ENCODE results near the gene HOXB7.

Gene HOXB7

DNA sequence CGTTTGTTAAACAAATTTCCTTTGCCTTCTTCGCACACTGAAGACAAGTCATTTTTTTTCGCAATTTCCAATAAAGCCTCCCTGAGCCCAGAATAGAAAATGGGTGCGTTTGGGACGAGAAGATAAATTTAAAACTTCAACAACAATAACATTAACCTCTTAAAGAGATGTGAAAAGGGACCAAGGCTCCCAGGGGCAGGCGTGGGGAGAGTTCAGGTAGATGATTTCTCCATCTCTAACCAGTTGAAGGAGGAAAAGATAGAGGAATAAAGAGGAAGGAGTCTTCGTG lies 31.4 kb downstream of the HOXB7 start:
- no peak for DNase-seq (ENCODE audit: low spot score)

DNA sequence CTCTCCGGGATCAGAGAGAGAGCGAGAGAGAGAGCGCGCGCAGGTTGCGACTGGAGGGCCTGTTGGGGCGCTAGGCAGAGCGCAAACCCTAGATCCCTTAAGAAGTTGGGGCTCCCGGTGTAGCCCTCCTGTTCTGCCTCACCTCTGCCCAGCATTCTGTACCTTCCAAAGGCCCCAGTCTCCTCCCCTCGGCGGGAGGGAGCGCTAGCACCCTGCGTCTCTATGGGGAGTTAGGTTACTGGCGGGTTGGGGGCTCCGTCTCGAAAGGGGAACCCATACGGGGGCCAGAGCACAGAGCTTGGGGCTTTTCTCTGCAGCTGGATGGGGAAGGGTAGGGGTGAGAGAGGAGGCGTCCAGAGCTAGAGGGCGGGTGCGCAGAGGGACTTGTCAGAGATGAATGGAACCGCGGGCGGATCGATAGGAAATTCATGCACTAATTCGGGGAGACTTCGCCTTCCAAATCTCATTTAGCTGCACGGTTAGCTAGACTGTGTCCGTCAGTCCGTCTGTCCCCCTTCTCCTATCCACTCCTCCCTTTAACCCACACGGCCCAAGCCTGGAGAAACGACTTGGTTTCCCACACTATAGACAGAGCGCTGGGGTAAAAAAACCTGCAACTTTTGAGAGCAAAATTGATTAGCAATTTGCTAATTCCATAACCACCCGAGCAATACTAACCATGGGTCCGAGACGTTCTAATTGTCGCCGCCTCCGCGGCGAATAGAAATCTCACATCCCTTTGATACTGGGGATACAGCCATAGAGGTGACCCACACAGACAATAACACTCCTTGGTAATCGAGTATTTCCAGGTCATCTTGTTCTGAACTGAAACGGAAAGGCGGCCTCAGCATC lies 32.0 kb downstream of the HOXB7 start:
- no peak for DNase-seq (ENCODE audit: low spot score)

- peak; percentile 83 for DNase-seq (ENCODE audit: low spot score)
Measured at GRCh38 chr17:48577946-48578615, 32.7 kb downstream of the HOXB7 start, which contains the start of gene HOXB4. Gene HOXB4 (minus strand): TSS chr17:48578350. CDS start chr17:48578319, 31 bp downstream.

GRCh38 chr17:48577330-48577945 lies 33.4 kb downstream of the HOXB7 start:
- DNase-seq (ENCODE audit: low spot score), result no peak

- DNase-seq (ENCODE audit: low spot score), result no peak
Measured at GRCh38 chr17:48576479-48577309, 34.1 kb downstream of the HOXB7 start.

DNA sequence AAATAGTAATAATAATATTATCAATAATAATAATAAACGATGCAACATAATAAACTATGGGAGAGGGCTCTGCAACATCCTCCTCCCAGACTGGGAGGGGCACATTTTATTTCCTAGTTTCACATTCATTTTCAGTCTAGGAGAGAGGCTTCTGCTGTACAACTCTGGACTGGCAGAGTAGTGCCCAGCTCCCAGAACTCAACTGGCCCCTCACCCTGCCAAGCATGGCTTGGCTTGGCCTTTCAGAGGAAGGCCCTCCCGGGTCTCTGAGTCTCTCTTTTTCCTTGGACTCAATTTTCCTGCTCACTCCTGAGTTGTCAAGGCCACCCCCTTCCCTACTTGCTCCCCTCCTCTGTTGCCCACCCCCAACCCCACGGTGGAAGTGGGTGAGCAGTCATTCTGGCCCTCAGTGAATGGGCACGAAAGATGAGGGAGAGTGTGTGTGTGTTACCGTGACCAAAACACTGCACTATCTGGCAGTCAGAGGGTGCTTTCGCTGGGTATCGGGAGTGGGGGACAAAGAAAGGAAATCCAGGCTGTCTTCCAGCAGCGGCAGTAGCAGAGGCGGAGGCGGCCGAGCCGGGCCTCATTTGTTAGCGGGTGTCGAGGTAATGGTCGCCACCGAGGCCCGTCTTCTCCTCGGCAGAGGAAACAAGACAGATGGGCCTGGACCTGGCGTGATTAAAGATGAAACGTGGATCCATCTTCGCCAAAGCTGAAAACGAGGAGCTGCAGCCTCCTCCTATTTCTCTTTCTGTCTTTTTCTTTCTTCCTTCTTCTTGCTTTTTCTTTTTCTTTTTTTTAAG lies 34.9 kb downstream of the HOXB7 start:
- no peak for DNase-seq (ENCODE audit: low spot score)

DNA sequence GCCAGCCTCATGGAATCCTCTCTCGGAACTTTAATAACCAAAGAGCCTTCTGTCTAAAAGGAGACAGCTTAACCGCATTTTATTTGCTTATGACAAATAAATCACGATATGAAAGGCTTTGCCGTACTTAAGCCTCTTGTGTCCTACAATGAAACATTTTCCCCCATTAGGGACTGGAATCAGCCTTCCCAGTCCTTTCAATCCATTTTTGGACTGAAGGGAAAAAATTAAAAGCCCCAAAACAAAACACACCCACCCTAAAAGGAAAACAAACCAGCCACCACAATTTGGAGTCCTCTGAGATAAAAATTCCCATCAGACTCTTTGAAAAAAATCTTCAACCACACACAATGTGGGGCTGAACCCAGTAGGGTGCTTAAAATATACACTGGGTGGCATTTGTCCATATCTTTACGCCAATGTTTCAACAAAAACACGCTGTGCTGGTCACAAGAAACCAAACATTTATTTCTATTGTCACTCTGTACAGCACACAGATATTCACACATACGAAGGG lies 35.7 kb downstream of the HOXB7 start:
- DNase-seq (ENCODE audit: low spot score), result no peak

GRCh38 chr17:48574505-48575065 lies 36.2 kb downstream of the HOXB7 start:
- DNase-seq (ENCODE audit: low spot score), result no peak

GRCh38 chr17:48571826-48572417 lies 38.9 kb downstream of the HOXB7 start:
- no peak for DNase-seq (ENCODE audit: low spot score)

DNA sequence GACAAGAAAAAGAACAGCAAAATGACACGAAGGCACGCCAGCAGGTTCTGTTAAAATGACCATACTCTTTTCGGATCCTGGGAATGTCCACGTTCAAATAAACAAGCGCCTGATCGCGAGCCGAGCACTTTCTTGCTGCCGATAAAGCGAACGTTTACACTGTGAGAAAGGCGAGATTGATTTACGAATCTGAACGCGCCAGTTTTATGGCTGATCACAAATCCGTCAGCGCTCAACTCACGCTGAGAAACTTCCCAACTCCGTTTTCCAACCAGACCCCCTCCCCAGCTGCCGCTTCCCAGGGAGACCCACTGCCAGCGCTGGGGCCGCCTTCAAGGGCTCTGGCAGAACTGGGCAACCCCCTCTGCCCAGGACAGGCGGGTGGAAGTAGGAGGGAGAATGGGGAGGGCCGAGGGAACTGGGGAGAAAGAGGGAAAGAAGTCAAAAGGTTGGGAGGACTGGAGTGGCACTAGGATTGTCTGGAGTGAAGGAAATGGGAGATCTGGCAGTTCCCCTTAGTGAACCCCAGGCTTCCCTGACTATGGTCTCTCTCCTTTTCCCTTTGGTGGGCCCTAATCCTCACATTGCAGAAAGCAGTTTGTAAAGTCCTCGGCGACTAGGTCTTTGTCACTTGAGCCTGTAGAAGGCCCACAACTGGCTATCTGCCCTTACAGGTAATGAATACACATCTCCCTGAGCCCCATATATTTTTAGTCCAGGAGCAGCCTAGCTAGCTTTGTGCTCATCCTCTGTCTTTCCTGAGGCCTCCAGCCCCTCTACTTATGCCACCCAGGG lies 39.6 kb downstream of the HOXB7 start:
- DNase-seq (ENCODE audit: low spot score), result no peak

DNA sequence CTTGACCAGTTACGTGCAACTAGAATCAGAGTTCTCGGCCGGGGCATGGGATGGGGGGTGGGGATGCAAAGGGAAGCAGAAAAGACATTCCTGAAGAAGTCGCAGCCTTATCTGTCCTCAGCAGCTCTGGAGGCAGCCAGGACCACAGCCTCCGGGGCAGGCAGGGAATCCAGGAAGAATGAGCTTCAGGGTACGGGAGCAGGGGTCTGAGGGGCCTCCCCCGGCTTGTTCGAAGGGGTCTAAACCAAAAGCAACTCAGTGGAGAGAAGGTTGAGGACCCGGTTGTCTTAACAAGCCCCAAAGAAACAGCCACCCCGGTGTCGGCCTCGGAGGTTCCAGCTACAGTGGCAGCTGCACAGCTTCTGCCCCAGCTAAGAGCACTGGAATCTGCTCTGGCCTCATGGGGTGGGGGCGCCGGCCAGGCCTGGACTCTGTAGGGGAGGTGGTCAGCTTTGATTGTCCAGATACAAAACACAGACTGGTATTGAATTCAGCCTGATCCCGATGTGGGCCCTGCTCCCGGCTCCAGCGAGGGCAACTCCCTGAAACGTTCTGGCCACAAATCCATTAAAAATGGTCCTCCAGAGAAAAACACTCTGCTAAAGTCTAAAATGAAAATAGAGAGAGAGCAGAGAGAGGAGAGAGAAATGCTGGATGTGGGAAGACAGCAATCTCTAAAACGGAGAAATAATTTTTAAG lies 40.3 kb downstream of the HOXB7 start:
- DNase-seq (ENCODE audit: low spot score), result no peak

- no peak for DNase-seq (ENCODE audit: low spot score)
Measured at GRCh38 chr17:48569674-48570324, 41.0 kb downstream of the HOXB7 start.

GRCh38 chr17:48569240-48569582 lies 41.6 kb downstream of the HOXB7 start:
- no peak for DNase-seq (ENCODE audit: low spot score)

- no peak for DNase-seq (ENCODE audit: low spot score)
Measured at GRCh38 chr17:48568499-48569239, 42.1 kb downstream of the HOXB7 start.

DNA sequence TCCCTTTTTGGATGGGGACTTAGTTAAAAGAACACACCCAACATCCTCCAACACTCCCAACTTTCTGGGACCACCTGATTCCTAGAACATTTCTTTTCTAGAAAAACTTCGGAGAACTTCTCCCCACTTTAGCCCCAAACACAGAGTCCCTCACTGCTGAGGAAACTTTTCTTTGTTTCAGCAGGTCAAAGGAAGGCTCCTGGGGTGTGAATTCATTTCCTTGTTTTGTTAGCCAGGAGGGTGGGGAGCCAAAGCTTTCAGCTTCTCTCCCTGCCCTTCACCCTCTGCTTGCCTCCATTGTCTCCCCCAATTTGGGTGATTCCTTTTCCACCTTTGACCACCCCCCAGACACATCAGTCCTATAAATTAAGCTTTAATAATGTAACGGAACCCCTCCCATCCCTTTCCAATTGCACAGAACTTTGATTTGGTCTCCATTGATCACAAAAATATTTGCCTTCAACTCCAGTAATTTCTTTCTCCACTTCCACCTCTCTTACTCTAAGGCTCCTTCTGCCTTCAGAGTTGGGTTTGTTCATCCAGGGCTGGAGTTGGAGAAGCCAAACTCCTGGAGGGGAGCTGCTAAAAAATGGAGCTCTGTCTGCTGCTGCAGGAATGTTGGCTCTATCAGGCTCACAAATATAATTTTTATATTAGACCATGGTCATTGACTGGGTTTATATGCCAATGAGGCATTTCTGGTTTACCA lies 43.0 kb downstream of the HOXB7 start:
- no peak for DNase-seq (ENCODE audit: low spot score)

DNA sequence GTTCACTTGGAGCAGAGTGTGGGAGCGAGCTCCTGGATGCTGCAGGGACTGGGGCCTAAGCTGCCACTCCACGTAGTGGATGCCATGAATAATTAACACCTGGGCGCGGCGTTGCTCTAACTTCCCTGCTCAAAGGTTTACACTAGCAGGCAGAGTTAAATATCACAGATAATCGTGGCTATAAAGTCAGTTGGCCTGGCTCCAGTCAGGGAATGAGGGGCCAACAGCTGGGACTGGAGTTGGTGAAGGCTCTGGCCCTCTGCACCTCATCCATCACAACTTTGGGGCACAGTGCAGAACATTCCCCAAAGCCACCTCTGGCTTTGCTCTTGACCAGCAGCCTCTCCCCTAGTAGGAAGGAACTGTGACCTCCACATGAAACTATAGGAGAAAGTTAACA lies 43.6 kb downstream of the HOXB7 start:
- no peak for DNase-seq (ENCODE audit: low spot score)

DNA sequence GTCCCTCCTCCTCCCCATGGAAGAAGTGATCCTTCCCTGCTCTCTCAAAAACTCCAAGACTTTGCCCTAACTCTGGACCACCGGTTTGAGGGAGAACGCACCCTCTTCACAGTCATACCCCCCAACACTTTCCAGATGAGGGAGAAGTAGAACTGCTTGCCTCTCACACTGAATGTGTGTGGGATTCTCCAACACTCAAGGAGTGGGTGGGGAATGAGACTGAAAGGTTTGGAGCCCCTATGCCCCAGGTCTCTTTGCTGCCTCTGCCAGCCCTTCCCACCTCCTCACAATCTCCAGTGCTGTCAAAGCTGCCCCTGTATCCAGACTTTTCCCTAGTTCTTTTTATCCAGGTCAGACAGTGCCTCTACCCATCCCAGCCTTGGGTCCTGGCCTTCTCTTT lies 44.1 kb downstream of the HOXB7 start:
- no peak for DNase-seq (ENCODE audit: low spot score)

Data from hepatic stellate cell (primary cell).